Neutrophil (primary cell): Measurements from ENCODE around the gene ANGPTL8.

ENCODE experiments used
- H3K27ac ChIP-seq: fragments of 200-600 bp; sonication (generic); 2 replicates; pipeline ENCODE4 v1.5.1; 2016; ENCODE audit warnings: mild to moderate bottlenecking, moderate library complexity
- H3K27me3 ChIP-seq: fragments of 200-600 bp; sonication (generic); 2 replicates; pipeline ENCODE4 v1.6.0; 2016; ENCODE audit warnings: mild to moderate bottlenecking
- H3K36me3 ChIP-seq: fragments of 200-600 bp; sonication (generic); 2 replicates; pipeline ENCODE4 v1.5.1; 2017
- H3K4me1 ChIP-seq, 2 experiments: fragments of 200-600 bp in 1 of 2; sonication (generic) in 1 of 2; 1 replicate in 1 of 2; 2 replicates in 1 of 2; pipeline versions ENCODE4 v1.5.1 to v1.6.1; 2013 to 2016; ENCODE audit warnings: low read depth in 1 of 2, low read length in 1 of 2, mild to moderate bottlenecking in 1 of 2, moderate library complexity in 1 of 2; ENCODE audit not compliant: control insufficient read depth in 1 of 2, insufficient read depth in 1 of 2
- H3K4me3 ChIP-seq, 2 experiments: fragments of 200-600 bp in 1 of 2; sonication (generic) in 1 of 2; 1 replicate in 1 of 2; 2 replicates in 1 of 2; pipeline ENCODE4 v1.5.1; 2013 to 2016; ENCODE audit warnings: low read depth in 1 of 2, low read length in 1 of 2, mild to moderate bottlenecking in 1 of 2, moderate library complexity in 1 of 2
- H3K9me3 ChIP-seq: fragments of 200-600 bp; sonication (generic); 2 replicates; pipeline ENCODE4 v1.5.1; 2016
- TF ChIP-seq, protein P1 (sequence below): fragments of 200-600 bp; sonication (generic); IDR thresholded peaks from 2 replicates; pipeline ENCODE4 v1.5.1; 2016; ENCODE audit warnings: antibody characterized with exemption

The ANGPTL8 gene

DNA sequence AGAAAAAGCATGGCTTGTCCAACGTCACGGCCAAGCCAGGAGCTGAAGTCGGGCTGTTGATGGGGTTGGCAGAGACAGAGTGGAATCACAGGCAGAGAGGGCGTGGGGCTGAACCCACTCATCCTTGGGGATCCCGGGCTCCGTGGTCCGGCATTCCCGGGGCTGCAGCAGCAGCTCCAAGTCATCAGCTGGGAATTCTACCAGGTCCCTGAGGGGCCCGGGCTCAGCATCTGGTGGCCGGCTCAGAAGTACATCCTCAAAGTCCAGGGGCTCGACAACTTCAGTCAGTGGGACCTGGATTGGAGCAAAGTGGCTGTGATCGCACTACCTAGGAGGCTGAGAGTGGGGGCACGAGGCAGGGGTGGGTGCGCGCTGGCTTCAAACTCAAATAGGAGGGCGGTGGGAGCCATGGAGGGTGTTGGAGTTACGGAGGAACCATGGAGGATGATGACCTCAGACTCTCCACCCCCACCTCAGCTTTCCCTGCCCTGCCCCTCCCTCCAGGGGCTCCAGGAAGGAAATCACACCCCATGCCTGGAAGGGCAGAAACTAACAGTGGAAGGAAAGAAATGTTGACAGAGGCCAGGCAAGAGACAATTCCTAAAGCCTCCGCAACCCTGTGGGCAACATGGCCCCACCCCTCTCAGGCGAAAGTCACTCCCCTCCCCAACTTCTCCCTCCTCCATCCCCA, 13.4 kb downstream of the ANGPTL8 start:
- Histone ChIP-seq H3K4me3 (no peak overlapping the region), H3K27ac (no peak overlapping the region), H3K9me3 (no peaks in the 10 kb centered on the region), H3K36me3 (no peaks in the 10 kb centered on the region), H3K4me1 (no peaks in the 10 kb centered on the region), H3K27me3 (peaks cover 11% of the 10 kb centered on the region)
- TF ChIP-seq, protein P1, sequence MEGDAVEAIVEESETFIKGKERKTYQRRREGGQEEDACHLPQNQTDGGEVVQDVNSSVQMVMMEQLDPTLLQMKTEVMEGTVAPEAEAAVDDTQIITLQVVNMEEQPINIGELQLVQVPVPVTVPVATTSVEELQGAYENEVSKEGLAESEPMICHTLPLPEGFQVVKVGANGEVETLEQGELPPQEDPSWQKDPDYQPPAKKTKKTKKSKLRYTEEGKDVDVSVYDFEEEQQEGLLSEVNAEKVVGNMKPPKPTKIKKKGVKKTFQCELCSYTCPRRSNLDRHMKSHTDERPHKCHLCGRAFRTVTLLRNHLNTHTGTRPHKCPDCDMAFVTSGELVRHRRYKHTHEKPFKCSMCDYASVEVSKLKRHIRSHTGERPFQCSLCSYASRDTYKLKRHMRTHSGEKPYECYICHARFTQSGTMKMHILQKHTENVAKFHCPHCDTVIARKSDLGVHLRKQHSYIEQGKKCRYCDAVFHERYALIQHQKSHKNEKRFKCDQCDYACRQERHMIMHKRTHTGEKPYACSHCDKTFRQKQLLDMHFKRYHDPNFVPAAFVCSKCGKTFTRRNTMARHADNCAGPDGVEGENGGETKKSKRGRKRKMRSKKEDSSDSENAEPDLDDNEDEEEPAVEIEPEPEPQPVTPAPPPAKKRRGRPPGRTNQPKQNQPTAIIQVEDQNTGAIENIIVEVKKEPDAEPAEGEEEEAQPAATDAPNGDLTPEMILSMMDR: no peak

DNA sequence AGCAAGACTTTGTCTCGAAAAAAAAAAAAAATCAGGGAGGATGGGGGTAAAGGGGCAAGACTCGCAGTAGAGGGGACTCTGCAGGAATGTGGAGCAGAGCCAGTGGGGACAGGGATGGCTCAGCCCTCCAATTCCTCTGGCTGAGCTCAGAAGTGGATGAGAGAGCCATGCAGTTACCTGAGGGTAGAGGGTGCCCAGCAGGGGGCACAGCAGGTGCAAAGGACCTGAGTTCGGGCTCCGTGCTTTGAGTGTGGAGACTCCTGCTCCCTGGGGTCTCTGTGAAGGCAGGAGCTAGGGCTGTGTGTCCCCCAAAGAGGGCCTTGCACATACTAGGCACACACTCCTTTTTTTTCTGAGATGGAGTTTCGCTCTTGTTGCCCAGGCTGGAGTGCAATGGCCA, 15.2 kb downstream of the ANGPTL8 start:
- Histone ChIP-seq H3K27ac (no peak overlapping the region), H3K36me3 (no peaks in the 10 kb centered on the region), H3K4me1 (no peaks in the 10 kb centered on the region), H3K27me3 (peaks cover 19% of the 10 kb centered on the region), H3K9me3 (no peaks in the 10 kb centered on the region), H3K4me3 (no peak overlapping the region)
- TF ChIP-seq, protein P1: no peak

DNA sequence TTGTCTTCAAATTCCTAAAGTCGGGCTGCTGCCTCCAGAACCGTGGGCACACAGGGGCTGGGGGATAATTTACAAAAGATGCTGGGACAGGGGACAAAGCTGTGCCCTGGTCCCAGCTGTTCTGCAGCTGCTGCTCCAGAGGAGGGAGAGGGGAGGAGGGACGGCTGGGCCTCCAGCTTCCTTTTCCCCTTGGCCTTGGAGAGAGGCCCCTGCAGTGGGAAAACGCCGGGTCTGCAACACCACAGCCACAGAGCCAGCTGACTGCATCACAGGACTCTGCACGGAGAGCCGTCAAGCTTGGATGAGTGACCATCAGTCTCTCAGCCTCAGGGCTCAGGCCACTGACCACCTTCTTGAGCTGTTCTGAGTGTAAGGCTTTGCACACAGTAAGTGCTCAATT, 16.8 kb downstream of the ANGPTL8 start:
- TF ChIP-seq, protein P1: no peak
- Histone ChIP-seq H3K27me3 (peaks cover 33% of the 10 kb centered on the region), H3K36me3 (no peaks in the 10 kb centered on the region), H3K27ac (no peak overlapping the region), H3K4me1 (no peaks in the 10 kb centered on the region), H3K4me3 (no peak overlapping the region), H3K9me3 (no peaks in the 10 kb centered on the region)

DNA sequence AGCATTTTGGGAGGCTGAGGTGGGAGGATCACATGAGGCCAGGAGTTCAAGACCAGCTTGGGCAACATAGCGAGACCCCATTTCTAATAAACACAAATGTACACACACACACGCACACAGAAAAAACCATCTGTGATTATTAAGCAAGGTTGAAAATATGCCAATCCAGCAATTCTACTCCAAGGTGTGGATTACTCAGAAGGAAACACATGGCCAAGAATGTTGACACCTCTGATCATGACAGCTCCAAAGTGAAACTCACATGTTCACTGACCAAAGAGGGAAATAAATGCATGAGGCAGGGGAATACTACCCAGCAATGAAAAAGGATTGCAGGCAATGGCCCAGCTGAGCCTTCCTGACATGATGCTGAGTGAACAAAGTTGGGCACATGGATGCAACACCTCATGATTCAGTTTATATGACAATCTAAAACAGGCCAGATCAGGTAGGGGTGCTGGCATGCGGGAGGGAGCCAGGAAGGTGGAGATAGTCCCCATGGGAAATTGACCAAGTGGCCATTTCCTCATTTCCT, 18.5 kb downstream of the ANGPTL8 start:
- H3K4me3 ChIP-seq: no peak overlapping the region
- no peaks in the 10 kb centered on the region for H3K36me3 ChIP-seq
- peaks cover 0 to 2% of the 10 kb centered on the region in 2 experiments for H3K4me1 ChIP-seq
- peaks cover 50% of the 10 kb centered on the region for H3K27me3 ChIP-seq
- H3K27ac ChIP-seq: no peak overlapping the region
- no peaks in the 10 kb centered on the region for H3K9me3 ChIP-seq
- TF ChIP-seq, protein P1: no peak

DNA sequence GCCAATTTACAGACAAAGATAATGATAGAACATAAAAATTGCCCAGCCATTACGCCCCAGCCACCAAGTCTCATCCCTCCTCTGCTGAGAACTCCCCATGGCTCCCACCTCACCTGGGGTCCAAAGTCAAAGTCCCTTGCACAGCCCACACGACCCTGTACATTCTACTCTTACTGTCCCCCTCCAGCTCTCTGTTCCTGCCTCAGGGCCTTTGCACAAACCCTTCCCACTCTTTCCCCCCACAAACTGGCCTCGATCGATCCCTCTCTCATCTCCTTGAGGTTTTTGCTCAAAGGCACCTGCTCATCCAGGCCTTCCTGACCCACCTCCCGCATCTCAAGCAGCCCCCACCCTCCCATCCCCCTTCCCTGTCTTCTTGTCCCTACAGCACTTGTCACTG, 21.6 kb downstream of the ANGPTL8 start:
- no peak overlapping the region for H3K27ac ChIP-seq
- H3K4me1 ChIP-seq: peaks cover 0 to 2% of the 10 kb centered on the region in 2 experiments
- H3K36me3 ChIP-seq: no peaks in the 10 kb centered on the region
- no peaks in the 10 kb centered on the region for H3K9me3 ChIP-seq
- H3K27me3 ChIP-seq: peaks cover 79% of the 10 kb centered on the region
- no peak overlapping the region for H3K4me3 ChIP-seq
- TF ChIP-seq, protein P1: no peak
